Neuron (in vitro differentiated cells): Measurements from ENCODE around the gene FXYD6.

Experiments used
- H2AFZ ChIP-seq: one replicate; pipeline ENCODE4 v1.6.1; 2013; ENCODE audit warnings: low read depth, mild to moderate bottlenecking, inconsistent platforms, low read length, moderate library complexity
- H3K27me3 ChIP-seq: one replicate; pipeline ENCODE4 v1.6.1; 2013; ENCODE audit warnings: low read length; ENCODE audit not compliant: insufficient read depth
- H3K36me3 ChIP-seq: one replicate; pipeline ENCODE4 v1.6.1; 2013; ENCODE audit warnings: low read length; ENCODE audit not compliant: insufficient read depth
- H3K4me1 ChIP-seq: one replicate; pipeline ENCODE4 v1.6.1; 2013; ENCODE audit warnings: low read length; ENCODE audit not compliant: insufficient read depth
- H3K4me3 ChIP-seq: 2 replicates; pipeline ENCODE4 v1.5.1; 2013; ENCODE audit warnings: mild to moderate bottlenecking, low read length, moderate library complexity
- H3K9me3 ChIP-seq: one replicate; pipeline ENCODE4 v1.6.1; 2013; ENCODE audit warnings: low read length

Gene FXYD6

GRCh38 chr11:117888139-117888566 is 11.7 kb upstream of the FXYD6 start:
- Histone ChIP-seq H3K4me1 (peaks cover 8% of the 10 kb centered on the region), H3K4me3 (no peak overlapping the region), H3K27me3 (no peaks in the 10 kb centered on the region), H2AFZ (no peak overlapping the region), H3K9me3 (no peaks in the 10 kb centered on the region), H3K36me3 (no peaks in the 10 kb centered on the region)

GRCh38 chr11:117887431-117888138 is 11.1 kb upstream of the FXYD6 start:
- H3K36me3 ChIP-seq = no peaks in the 10 kb centered on the region
- no peaks in the 10 kb centered on the region for H3K9me3 ChIP-seq
- peaks cover 11% of the 10 kb centered on the region for H3K4me1 ChIP-seq
- no peak overlapping the region for H2AFZ ChIP-seq
- H3K4me3 ChIP-seq = no peak overlapping the region
- no peaks in the 10 kb centered on the region for H3K27me3 ChIP-seq

GRCh38 chr11:117885777-117886176 is 9.3 kb upstream of the FXYD6 start:
- Histone ChIP-seq H2AFZ (no peak overlapping the region), H3K27me3 (peaks cover 14% of the 10 kb centered on the region), H3K9me3 (no peaks in the 10 kb centered on the region), H3K4me3 (no peak overlapping the region), H3K36me3 (no peaks in the 10 kb centered on the region), H3K4me1 (peaks cover 14% of the 10 kb centered on the region)

GRCh38 chr11:117884994-117885393 is 8.5 kb upstream of the FXYD6 start:
- H3K9me3 ChIP-seq = no peaks in the 10 kb centered on the region
- H2AFZ ChIP-seq = no peak overlapping the region
- peaks cover 17% of the 10 kb centered on the region for H3K27me3 ChIP-seq
- no peaks in the 10 kb centered on the region for H3K36me3 ChIP-seq
- no peak overlapping the region for H3K4me3 ChIP-seq
- H3K4me1 ChIP-seq = peaks cover 14% of the 10 kb centered on the region

GRCh38 chr11:117883063-117883462 is 6.6 kb upstream of the FXYD6 start:
- Histone ChIP-seq H2AFZ (no peak overlapping the region), H3K27me3 (peaks cover 36% of the 10 kb centered on the region)

GRCh38 chr11:117882311-117882905 is 6.0 kb upstream of the FXYD6 start:
- Histone ChIP-seq H3K9me3 (no peaks in the 10 kb centered on the region), H3K4me1 (peaks cover 17% of the 10 kb centered on the region), H3K4me3 (no peak overlapping the region), H3K27me3 (peaks cover 38% of the 10 kb centered on the region), H2AFZ (no peak overlapping the region), H3K36me3 (no peaks in the 10 kb centered on the region)

More at GRCh38 chr11:117883063-117883462, 6.6 kb upstream of the FXYD6 start:
- H3K4me1 ChIP-seq = peaks cover 14% of the 10 kb centered on the region
- H3K36me3 ChIP-seq = no peaks in the 10 kb centered on the region
- H3K9me3 ChIP-seq = no peaks in the 10 kb centered on the region
- H3K4me3 ChIP-seq = no peak overlapping the region

GRCh38 chr11:117881217-117881616 is 4.8 kb upstream of the FXYD6 start:
- Histone ChIP-seq H3K27me3 (peaks cover 38% of the 10 kb centered on the region), H3K9me3 (no peaks in the 10 kb centered on the region), H3K36me3 (no peaks in the 10 kb centered on the region), H3K4me1 (peaks cover 22% of the 10 kb centered on the region), H2AFZ (no peak overlapping the region), H3K4me3 (no peak overlapping the region)

GRCh38 chr11:117879516-117880480 is 3.3 kb upstream of the FXYD6 start:
- peaks cover 24% of the 10 kb centered on the region for H3K4me1 ChIP-seq
- no peak overlapping the region for H3K4me3 ChIP-seq
- no peaks in the 10 kb centered on the region for H3K9me3 ChIP-seq
- H3K36me3 ChIP-seq = no peaks in the 10 kb centered on the region
- peaks cover 38% of the 10 kb centered on the region for H3K27me3 ChIP-seq
- no peak overlapping the region for H2AFZ ChIP-seq

- H3K4me3 ChIP-seq = no peak overlapping the region
- peaks cover 24% of the 10 kb centered on the region for H3K4me1 ChIP-seq
- H3K27me3 ChIP-seq = peaks cover 38% of the 10 kb centered on the region
Observed at GRCh38 chr11:117878939-117879475, 2.5 kb upstream of the FXYD6 start.

GRCh38 chr11:117878314-117878938 is 2.0 kb upstream of the FXYD6 start:
- Histone ChIP-seq H3K4me1 (peaks cover 24% of the 10 kb centered on the region), H2AFZ (no peak overlapping the region), H3K27me3 (peaks cover 38% of the 10 kb centered on the region), H3K4me3 (no peak overlapping the region), H3K9me3 (no peaks in the 10 kb centered on the region), H3K36me3 (no peaks in the 10 kb centered on the region)

More at GRCh38 chr11:117878939-117879475, 2.5 kb upstream of the FXYD6 start:
- Histone ChIP-seq H3K36me3 (no peaks in the 10 kb centered on the region), H3K9me3 (no peaks in the 10 kb centered on the region), H2AFZ (no peak overlapping the region)

GRCh38 chr11:117877120-117877784 is 794 bp upstream of the FXYD6 start:
- Histone ChIP-seq H3K4me1 (peaks cover 18% of the 10 kb centered on the region), H2AFZ (peak overlapping the region; percentile 81), H3K4me3 (peak overlapping the region; percentile 64), H3K36me3 (no peaks in the 10 kb centered on the region), H3K9me3 (no peaks in the 10 kb centered on the region), H3K27me3 (peaks cover 38% of the 10 kb centered on the region)

- Histone ChIP-seq H3K4me1 (peaks cover 18% of the 10 kb centered on the region), H3K27me3 (peaks cover 26% of the 10 kb centered on the region), H3K9me3 (no peaks in the 10 kb centered on the region), H3K4me3 (peak overlapping the region; percentile 64), H3K36me3 (no peaks in the 10 kb centered on the region), H2AFZ (peak overlapping the region; percentile 91)
Observed at GRCh38 chr11:117876059-117876340, 458 bp downstream of the FXYD6 start.
